H9 (cell line): ENCODE measurements around the gene RUBCN. TPM values are rescaled to one million over a fixed set of nuclear protein-coding genes. Genes with fewer than 3 reads are reported as not detected.

Experiments used
- DNase-seq: peaks from one replicate; pipeline ENCODE4 v3.0.0-alpha.2; 2017
- H2AFZ ChIP-seq: one replicate; pipeline ENCODE4 v1.6.1; 2013; ENCODE audit warnings: mild to moderate bottlenecking, low read length, control low read depth, moderate library complexity
- H2AK5ac ChIP-seq: 2 replicates; pipeline ENCODE4 v1.6.1; 2013; ENCODE audit warnings: low read length, control low read depth, mixed read lengths; ENCODE audit not compliant: insufficient read length
- H2BK120ac ChIP-seq: one replicate; pipeline ENCODE4 v1.6.1; 2013; ENCODE audit warnings: low read depth, mild to moderate bottlenecking, low read length, control low read depth, inconsistent platforms; ENCODE audit not compliant: poor library complexity, severe bottlenecking
- H2BK12ac ChIP-seq: 2 replicates; pipeline ENCODE4 v1.6.1; 2013; ENCODE audit warnings: low read length, control low read depth, mixed read lengths, low read depth; ENCODE audit not compliant: insufficient read length
- H2BK15ac ChIP-seq: 2 replicates; pipeline ENCODE4 v1.6.1; 2013; ENCODE audit warnings: low read depth, low read length, control low read depth
- H2BK20ac ChIP-seq: one replicate; pipeline ENCODE4 v1.6.1; 2013; ENCODE audit warnings: low read depth, mild to moderate bottlenecking, low read length, control low read depth, inconsistent platforms; ENCODE audit not compliant: poor library complexity, severe bottlenecking
- H2BK5ac ChIP-seq: 2 replicates; pipeline ENCODE4 v1.6.1; 2013; ENCODE audit warnings: low read length, control low read depth, mixed read lengths; ENCODE audit not compliant: insufficient read length
- H3K14ac ChIP-seq: 2 replicates; pipeline ENCODE4 v1.6.1; 2013; ENCODE audit warnings: low read length, control low read depth; ENCODE audit not compliant: insufficient read depth
- H3K18ac ChIP-seq: 2 replicates; pipeline ENCODE4 v1.6.1; 2013; ENCODE audit warnings: low read depth, mild to moderate bottlenecking, mixed read lengths, low read length, control low read depth; ENCODE audit not compliant: insufficient read length
- H3K23ac ChIP-seq: 2 replicates; pipeline ENCODE4 v1.6.1; 2013; ENCODE audit warnings: low read length, control low read depth, mixed read lengths, low read depth; ENCODE audit not compliant: insufficient read length
- H3K23me2 ChIP-seq: 2 replicates; pipeline ENCODE4 v1.6.1; 2013; ENCODE audit warnings: low read depth, mild to moderate bottlenecking, mixed read lengths, low read length, control low read depth; ENCODE audit not compliant: insufficient read length, poor library complexity, severe bottlenecking
- H3K27ac ChIP-seq: 2 replicates; pipeline ENCODE4 v1.5.1; 2013; ENCODE audit warnings: low read length, control low read depth, mixed read lengths, low read depth; ENCODE audit not compliant: insufficient read length
- H3K27me3 ChIP-seq: 2 replicates; pipeline ENCODE4 v1.6.1; 2013; ENCODE audit warnings: low read length, control low read depth, inconsistent platforms; ENCODE audit not compliant: insufficient read depth
- H3K4ac ChIP-seq: 2 replicates; pipeline ENCODE4 v1.6.1; 2013; ENCODE audit warnings: low read depth, mild to moderate bottlenecking, control low read depth, inconsistent platforms, low read length, moderate library complexity
- H3K4me1 ChIP-seq: 2 replicates; pipeline ENCODE4 v1.6.1; 2013; ENCODE audit warnings: low read length, control low read depth, inconsistent platforms; ENCODE audit not compliant: insufficient read depth
- H3K4me2 ChIP-seq: 2 replicates; pipeline ENCODE4 v1.6.1; 2013; ENCODE audit warnings: low read length, control low read depth, mixed read lengths; ENCODE audit not compliant: insufficient read length, insufficient read depth
- H3K56ac ChIP-seq: 2 replicates; pipeline ENCODE4 v1.6.1; 2013; ENCODE audit warnings: low read depth, mild to moderate bottlenecking, mixed read lengths, low read length, control low read depth; ENCODE audit not compliant: insufficient read length
- H3K79me1 ChIP-seq: 2 replicates; pipeline ENCODE4 v1.6.1; 2013; ENCODE audit warnings: low read depth, mild to moderate bottlenecking, moderate library complexity, low read length, control low read depth, inconsistent platforms; ENCODE audit not compliant: insufficient read depth, poor library complexity, severe bottlenecking
- H3K79me2 ChIP-seq: 2 replicates; pipeline ENCODE4 v1.6.1; 2013; ENCODE audit warnings: low read length, control low read depth, inconsistent platforms; ENCODE audit not compliant: insufficient read depth
- H3K9ac ChIP-seq: 2 replicates; pipeline ENCODE4 v1.6.1; 2013; ENCODE audit warnings: low read length, control low read depth, mixed read lengths; ENCODE audit not compliant: insufficient read length; ENCODE audit errors: extremely low read depth
- H3K9me3 ChIP-seq: one replicate; pipeline ENCODE4 v1.6.1; 2013; ENCODE audit warnings: low read depth, low read length, inconsistent platforms; ENCODE audit not compliant: control insufficient read depth
- H3T11ph ChIP-seq: one replicate; pipeline ENCODE4 v1.6.1; 2013; ENCODE audit warnings: mild to moderate bottlenecking, low read length, control low read depth, inconsistent platforms
- H4K20me1 ChIP-seq: one replicate; pipeline ENCODE4 v1.6.1; 2013; ENCODE audit not compliant: control insufficient read depth, insufficient read length, insufficient read depth
- H4K5ac ChIP-seq: 2 replicates; pipeline ENCODE4 v1.6.1; 2013; ENCODE audit warnings: low read depth, mild to moderate bottlenecking, mixed read lengths, low read length, control low read depth; ENCODE audit not compliant: insufficient read length
- H4K8ac ChIP-seq: replicated peaks from 2 replicates; pipeline ENCODE4 v1.6.1; 2013; ENCODE audit warnings: low read length, control low read depth, mixed read lengths, low read depth; ENCODE audit not compliant: insufficient read length
- H4K91ac ChIP-seq: 2 replicates; pipeline ENCODE4 v1.6.1; 2013; ENCODE audit warnings: low read depth, mild to moderate bottlenecking, moderate library complexity, mixed read lengths, low read length, control low read depth; ENCODE audit not compliant: insufficient read length
- H3K27ac Mint-ChIP-seq, 3 experiments: 2 replicates in 2 of 3; 3 replicates in 1 of 3; pipeline ENCODE4 v1.8.0; 2020 to 2021; ENCODE audit warnings: mixed read lengths in 3 of 3, mild to moderate bottlenecking in 1 of 3, moderate library complexity in 1 of 3
- H3K27me3 Mint-ChIP-seq: 2 replicates; pipeline ENCODE4 v1.8.0; 2021; ENCODE audit warnings: low read depth, mild to moderate bottlenecking, moderate library complexity, mixed read lengths
- H3K36me3 Mint-ChIP-seq, 3 experiments: 2 replicates in 2 of 3; 3 replicates in 1 of 3; pipeline ENCODE4 v1.8.0; 2020 to 2021; ENCODE audit warnings: low read depth in 3 of 3, mixed read lengths in 3 of 3; ENCODE audit not compliant: insufficient read depth in 1 of 3
- H3K4me1 Mint-ChIP-seq, 2 experiments: 2 replicates each; pipeline ENCODE4 v1.8.0; 2020; ENCODE audit warnings: mixed read lengths in 2 of 2
- H3K4me3 Mint-ChIP-seq, 2 experiments: 2 replicates in 1 of 2; 3 replicates in 1 of 2; pipeline ENCODE4 v1.8.0; 2020 to 2021; ENCODE audit warnings: mild to moderate bottlenecking in 2 of 2, mixed read lengths in 2 of 2, moderate library complexity in 1 of 2
- H3K9me3 Mint-ChIP-seq, 2 experiments: 2 replicates in 1 of 2; 3 replicates in 1 of 2; pipeline ENCODE4 v1.8.0; 2020; ENCODE audit warnings: mild to moderate bottlenecking in 2 of 2, mixed read lengths in 2 of 2, moderate library complexity in 1 of 2
- WGBS: extraction: QIAGEN DNeasy Blood & Tissue Kit; methylation state at CpG from one replicate; pipeline ENCODE4 v1.1.7; 2013; ENCODE audit warnings: missing lambda C conversion rate, low lambda C conversion rate, mixed read lengths; ENCODE audit not compliant: insufficient read length; ENCODE audit errors: extremely low coverage; 5-methylcytosine and 5-hydroxymethylcytosine counted together
- total RNA-seq: library from RNA; stranded (reverse); gene quantifications from 2 replicates; pipeline ENCODE4 v1.2.1, GENCODE V29; 2021
- TF ChIP-seq, protein P1 (sequence below): fragments of 200-600 bp; sonication (generic); conservative IDR thresholded peaks from 3 replicates; pipeline ENCODE4 v1.8.0; 2021; ENCODE audit warnings: antibody characterized with exemption, mild to moderate bottlenecking

Gene RUBCN
- total RNA-seq, 1 experiment from 2014 or later = 17.7 TPM

DNA sequence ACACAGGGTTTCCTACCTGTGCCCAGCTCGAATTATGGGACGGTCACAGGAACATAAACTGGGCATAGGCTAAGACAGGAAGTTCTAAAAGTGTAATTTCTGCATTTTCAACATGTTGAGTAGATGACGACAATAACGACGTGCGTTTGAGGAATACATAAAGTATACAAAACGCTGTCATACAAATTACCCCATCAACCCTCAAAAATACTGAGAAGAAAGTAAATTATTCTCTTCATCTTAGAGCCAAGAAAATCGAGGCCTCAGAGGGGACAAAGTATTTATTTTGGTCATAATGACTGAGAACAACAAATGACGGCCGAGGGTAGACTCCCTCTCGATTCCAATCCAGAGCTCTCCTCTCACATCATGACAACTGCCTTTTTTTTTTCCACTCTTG, 60.8 kb downstream of the RUBCN start:
- Mint-ChIP-seq H3K4me3 (no peak overlapping the region), H3K4me1 (no peaks in the 10 kb centered on the region), H3K36me3 (peaks cover 26 to 62% (median 49%) of the 10 kb centered on the region in 3 experiments), H3K27ac (no peak overlapping the region), H3K27me3 (no peaks in the 10 kb centered on the region), H3K9me3 (peaks cover 14 to 20% of the 10 kb centered on the region in 2 experiments)
- no peaks in the 10 kb centered on the region for H3K79me1 ChIP-seq
- no peak overlapping the region for H3K4ac ChIP-seq
- H3K18ac ChIP-seq = no peak overlapping the region
- H4K91ac ChIP-seq = no peak overlapping the region
- no peak overlapping the region for H4K8ac ChIP-seq
- H3K27me3 ChIP-seq = no peaks in the 10 kb centered on the region
- H2BK20ac ChIP-seq = no peak overlapping the region
- no CpG with 5 or more reads among the region's 11 CpGs for WGBS
- no peak overlapping the region for H3K9ac ChIP-seq
- TF ChIP-seq, protein P1, sequence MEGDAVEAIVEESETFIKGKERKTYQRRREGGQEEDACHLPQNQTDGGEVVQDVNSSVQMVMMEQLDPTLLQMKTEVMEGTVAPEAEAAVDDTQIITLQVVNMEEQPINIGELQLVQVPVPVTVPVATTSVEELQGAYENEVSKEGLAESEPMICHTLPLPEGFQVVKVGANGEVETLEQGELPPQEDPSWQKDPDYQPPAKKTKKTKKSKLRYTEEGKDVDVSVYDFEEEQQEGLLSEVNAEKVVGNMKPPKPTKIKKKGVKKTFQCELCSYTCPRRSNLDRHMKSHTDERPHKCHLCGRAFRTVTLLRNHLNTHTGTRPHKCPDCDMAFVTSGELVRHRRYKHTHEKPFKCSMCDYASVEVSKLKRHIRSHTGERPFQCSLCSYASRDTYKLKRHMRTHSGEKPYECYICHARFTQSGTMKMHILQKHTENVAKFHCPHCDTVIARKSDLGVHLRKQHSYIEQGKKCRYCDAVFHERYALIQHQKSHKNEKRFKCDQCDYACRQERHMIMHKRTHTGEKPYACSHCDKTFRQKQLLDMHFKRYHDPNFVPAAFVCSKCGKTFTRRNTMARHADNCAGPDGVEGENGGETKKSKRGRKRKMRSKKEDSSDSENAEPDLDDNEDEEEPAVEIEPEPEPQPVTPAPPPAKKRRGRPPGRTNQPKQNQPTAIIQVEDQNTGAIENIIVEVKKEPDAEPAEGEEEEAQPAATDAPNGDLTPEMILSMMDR = no peak
- H3K14ac ChIP-seq = no peak overlapping the region
- no peaks in the 10 kb centered on the region for H4K20me1 ChIP-seq
- no peaks in the 10 kb centered on the region for H3K79me2 ChIP-seq
- no peak overlapping the region for H3K27ac ChIP-seq
- no peak overlapping the region for H2BK12ac ChIP-seq
- no peak overlapping the region for H2AK5ac ChIP-seq
- H3K4me1 ChIP-seq = no peaks in the 10 kb centered on the region
- H2AFZ ChIP-seq = no peak overlapping the region
- no peak overlapping the region for H2BK15ac ChIP-seq
- H3T11ph ChIP-seq = no peak overlapping the region
- no peaks in the 10 kb centered on the region for H3K23me2 ChIP-seq
- no peak overlapping the region for H2BK120ac ChIP-seq
- no peak overlapping the region for H2BK5ac ChIP-seq
- DNase-seq = no peak
- no peaks in the 10 kb centered on the region for H3K9me3 ChIP-seq
- no peak overlapping the region for H3K4me2 ChIP-seq
- H3K23ac ChIP-seq = no peak overlapping the region
- no peak overlapping the region for H4K5ac ChIP-seq
- H3K56ac ChIP-seq = no peak overlapping the region
